DND-41 (cell line): ENCODE data around the gene DYNLT4.

Source experiments
- ATAC-seq: fragments of 200-7000 bp; cut with Tn5 transposase; 3 replicates; pipeline ENCODE4 v1.9.1; 2021; ENCODE audit warnings: low read depth; ENCODE audit not compliant: insufficient read depth
- DNase-seq: peaks from one replicate; pipeline ENCODE4 v3.0.0-alpha.2; 2020
- H2AFZ ChIP-seq: 2 replicates; pipeline ENCODE4 v1.6.0; 2012; ENCODE audit warnings: low read depth, low read length
- H3K27ac ChIP-seq: 2 replicates; pipeline ENCODE4 v1.5.1; 2012; ENCODE audit warnings: low read length, inconsistent platforms
- H3K27me3 ChIP-seq: fragments of 200-600 bp; sonication (generic); 2 replicates; pipeline ENCODE4 v1.6.0; 2012; ENCODE audit warnings: low read length, mild to moderate bottlenecking, inconsistent platforms; ENCODE audit not compliant: insufficient read depth, poor library complexity
- H3K36me3 ChIP-seq: 2 replicates; pipeline ENCODE4 v1.5.1; 2012; ENCODE audit warnings: low read length, inconsistent platforms; ENCODE audit not compliant: insufficient read depth
- H3K4me1 ChIP-seq: 2 replicates; pipeline ENCODE4 v1.5.1; 2012; ENCODE audit warnings: mild to moderate bottlenecking, low read length; ENCODE audit not compliant: insufficient read depth
- H3K4me2 ChIP-seq: 2 replicates; pipeline ENCODE4 v1.6.0; 2012; ENCODE audit warnings: mild to moderate bottlenecking, moderate library complexity, low read length, inconsistent platforms; ENCODE audit not compliant: insufficient read depth
- H3K4me3 ChIP-seq, 2 experiments: fragments of 200-600 bp in 1 of 2; shearing (Covaris generic) in 1 of 2; 2 replicates each; pipeline ENCODE4 v1.5.1; 2012 to 2016; ENCODE audit warnings: inconsistent platforms in 2 of 2, low read length in 2 of 2, mild to moderate bottlenecking in 2 of 2, low read depth in 1 of 2, moderate library complexity in 1 of 2
- H3K79me2 ChIP-seq: 2 replicates; pipeline ENCODE4 v1.6.0; 2012; ENCODE audit warnings: low read length, inconsistent platforms; ENCODE audit not compliant: insufficient read depth
- H3K9ac ChIP-seq: 2 replicates; pipeline ENCODE4 v1.6.0; 2012; ENCODE audit warnings: low read depth, mild to moderate bottlenecking, inconsistent platforms, low read length, moderate library complexity
- H3K9me3 ChIP-seq: 2 replicates; pipeline ENCODE4 v1.5.1; 2012; ENCODE audit warnings: low read length, moderate library complexity, mild to moderate bottlenecking, inconsistent platforms; ENCODE audit not compliant: insufficient read depth, severe bottlenecking
- H4K20me1 ChIP-seq: 2 replicates; pipeline ENCODE4 v1.6.0; 2012; ENCODE audit warnings: low read length; ENCODE audit not compliant: insufficient read depth
- EZH2 ChIP-seq: IDR thresholded peaks from 3 replicates; pipeline ENCODE4 v1.6.1; 2012; ENCODE audit warnings: borderline replicate concordance, low read depth, mild to moderate bottlenecking, moderate library complexity, low read length, inconsistent platforms; ENCODE audit not compliant: severe bottlenecking
- TF ChIP-seq, protein P1 (sequence below): IDR thresholded peaks from 2 replicates; pipeline ENCODE4 v1.5.1; 2012; ENCODE audit warnings: borderline replicate concordance, low read length, moderate library complexity, mild to moderate bottlenecking; ENCODE audit not compliant: poor library complexity, severe bottlenecking; ENCODE audit errors: extremely low read depth

The DYNLT4 gene

DNA sequence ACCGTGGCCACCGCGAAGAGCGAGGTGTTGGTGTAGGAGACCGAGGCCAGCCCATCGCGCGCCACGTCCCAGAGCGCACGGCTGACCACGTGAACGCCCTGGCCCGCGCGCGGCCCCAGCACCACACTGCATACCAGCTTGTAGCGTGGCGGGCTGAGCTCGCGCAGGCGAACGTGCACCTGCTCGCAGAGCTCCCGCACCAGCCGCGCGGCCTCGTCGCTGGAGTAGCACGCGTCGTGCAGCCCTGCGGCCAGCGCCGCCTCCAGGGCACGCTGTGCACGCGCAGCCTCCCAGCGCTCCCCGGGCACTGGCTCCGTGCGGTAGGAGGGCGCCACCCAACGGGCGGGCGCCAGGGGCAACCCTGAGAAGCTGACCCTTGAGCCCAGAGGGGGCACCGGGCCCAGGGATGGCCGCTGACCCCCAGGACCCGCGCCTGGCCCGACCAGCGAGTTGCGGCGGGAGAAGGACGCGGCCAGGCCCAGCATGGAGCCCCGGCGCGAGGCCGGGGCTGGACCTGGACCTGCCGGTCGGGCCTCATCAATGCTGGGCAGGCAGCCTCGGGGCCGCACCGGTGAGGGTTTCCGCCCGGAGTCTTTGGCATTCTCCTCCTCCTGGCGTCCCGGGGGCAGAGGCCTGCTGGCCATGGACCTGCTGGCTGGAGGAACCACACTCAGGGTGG is 987 bp downstream of the DYNLT4 start:
- TF ChIP-seq, protein P1, sequence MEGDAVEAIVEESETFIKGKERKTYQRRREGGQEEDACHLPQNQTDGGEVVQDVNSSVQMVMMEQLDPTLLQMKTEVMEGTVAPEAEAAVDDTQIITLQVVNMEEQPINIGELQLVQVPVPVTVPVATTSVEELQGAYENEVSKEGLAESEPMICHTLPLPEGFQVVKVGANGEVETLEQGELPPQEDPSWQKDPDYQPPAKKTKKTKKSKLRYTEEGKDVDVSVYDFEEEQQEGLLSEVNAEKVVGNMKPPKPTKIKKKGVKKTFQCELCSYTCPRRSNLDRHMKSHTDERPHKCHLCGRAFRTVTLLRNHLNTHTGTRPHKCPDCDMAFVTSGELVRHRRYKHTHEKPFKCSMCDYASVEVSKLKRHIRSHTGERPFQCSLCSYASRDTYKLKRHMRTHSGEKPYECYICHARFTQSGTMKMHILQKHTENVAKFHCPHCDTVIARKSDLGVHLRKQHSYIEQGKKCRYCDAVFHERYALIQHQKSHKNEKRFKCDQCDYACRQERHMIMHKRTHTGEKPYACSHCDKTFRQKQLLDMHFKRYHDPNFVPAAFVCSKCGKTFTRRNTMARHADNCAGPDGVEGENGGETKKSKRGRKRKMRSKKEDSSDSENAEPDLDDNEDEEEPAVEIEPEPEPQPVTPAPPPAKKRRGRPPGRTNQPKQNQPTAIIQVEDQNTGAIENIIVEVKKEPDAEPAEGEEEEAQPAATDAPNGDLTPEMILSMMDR: no peak
- TF ChIP-seq EZH2: no peak
- no peak overlapping the region for H3K27ac ChIP-seq

DNA sequence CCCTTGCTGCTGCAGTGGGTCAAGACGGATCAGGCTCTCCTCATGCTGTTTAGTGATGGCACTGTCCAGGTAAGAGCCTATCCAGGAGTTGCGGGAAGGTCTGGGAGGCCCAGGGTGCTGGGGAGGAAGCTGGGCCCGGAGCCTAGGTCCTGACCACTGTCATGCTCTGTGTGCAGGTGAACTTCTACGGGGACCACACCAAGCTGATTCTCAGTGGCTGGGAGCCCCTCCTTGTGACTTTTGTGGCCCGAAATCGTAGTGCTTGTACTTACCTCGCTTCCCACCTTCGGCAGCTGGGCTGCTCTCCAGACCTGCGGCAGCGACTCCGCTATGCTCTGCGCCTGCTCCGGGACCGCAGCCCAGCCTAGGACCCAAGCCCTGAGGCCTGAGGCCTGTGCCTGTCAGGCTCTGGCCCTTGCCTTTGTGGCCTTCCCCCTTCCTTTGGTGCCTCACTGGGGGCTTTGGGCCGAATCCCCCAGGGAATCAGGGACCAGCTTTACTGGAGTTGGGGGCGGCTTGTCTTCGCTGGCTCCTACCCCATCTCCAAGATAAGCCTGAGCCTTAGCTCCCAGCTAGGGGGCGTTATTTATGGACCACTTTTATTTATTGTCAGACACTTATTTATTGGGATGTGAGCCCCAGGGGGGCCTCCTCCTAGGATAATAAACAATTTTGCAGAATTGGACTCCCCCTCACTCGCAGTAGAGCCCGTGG is 1.7 kb downstream of the DYNLT4 start:
- H3K4me1 ChIP-seq: peaks cover 49% of the 10 kb centered on the region
- no peak for ATAC-seq
- H3K4me3 ChIP-seq: no peak overlapping the region
- H3K36me3 ChIP-seq: peaks cover 41% of the 10 kb centered on the region
- no peak overlapping the region for H2AFZ ChIP-seq
- H3K27ac ChIP-seq: no peak overlapping the region
- no peak overlapping the region for H3K9ac ChIP-seq
- no peaks in the 10 kb centered on the region for H3K9me3 ChIP-seq
- TF ChIP-seq, protein P1: no peak
- no peak for TF ChIP-seq EZH2
- H4K20me1 ChIP-seq: no peaks in the 10 kb centered on the region
- H3K79me2 ChIP-seq: no peaks in the 10 kb centered on the region
- DNase-seq: no peak
- no peaks in the 10 kb centered on the region for H3K27me3 ChIP-seq
- H3K4me2 ChIP-seq: no peak overlapping the region

More for the DNA sequence above, 987 bp downstream of the DYNLT4 start:
- DNase-seq: no peak
- H3K36me3 ChIP-seq: peaks cover 41% of the 10 kb centered on the region
- no peaks in the 10 kb centered on the region for H4K20me1 ChIP-seq
- no peak overlapping the region for H3K4me2 ChIP-seq
- no peak overlapping the region for H2AFZ ChIP-seq
- peaks cover 45% of the 10 kb centered on the region for H3K4me1 ChIP-seq
- ATAC-seq: no peak
- H3K9ac ChIP-seq: no peak overlapping the region
- H3K27me3 ChIP-seq: no peaks in the 10 kb centered on the region
- no peak overlapping the region for H3K4me3 ChIP-seq
- no peaks in the 10 kb centered on the region for H3K79me2 ChIP-seq
- H3K9me3 ChIP-seq: no peaks in the 10 kb centered on the region

DNA sequence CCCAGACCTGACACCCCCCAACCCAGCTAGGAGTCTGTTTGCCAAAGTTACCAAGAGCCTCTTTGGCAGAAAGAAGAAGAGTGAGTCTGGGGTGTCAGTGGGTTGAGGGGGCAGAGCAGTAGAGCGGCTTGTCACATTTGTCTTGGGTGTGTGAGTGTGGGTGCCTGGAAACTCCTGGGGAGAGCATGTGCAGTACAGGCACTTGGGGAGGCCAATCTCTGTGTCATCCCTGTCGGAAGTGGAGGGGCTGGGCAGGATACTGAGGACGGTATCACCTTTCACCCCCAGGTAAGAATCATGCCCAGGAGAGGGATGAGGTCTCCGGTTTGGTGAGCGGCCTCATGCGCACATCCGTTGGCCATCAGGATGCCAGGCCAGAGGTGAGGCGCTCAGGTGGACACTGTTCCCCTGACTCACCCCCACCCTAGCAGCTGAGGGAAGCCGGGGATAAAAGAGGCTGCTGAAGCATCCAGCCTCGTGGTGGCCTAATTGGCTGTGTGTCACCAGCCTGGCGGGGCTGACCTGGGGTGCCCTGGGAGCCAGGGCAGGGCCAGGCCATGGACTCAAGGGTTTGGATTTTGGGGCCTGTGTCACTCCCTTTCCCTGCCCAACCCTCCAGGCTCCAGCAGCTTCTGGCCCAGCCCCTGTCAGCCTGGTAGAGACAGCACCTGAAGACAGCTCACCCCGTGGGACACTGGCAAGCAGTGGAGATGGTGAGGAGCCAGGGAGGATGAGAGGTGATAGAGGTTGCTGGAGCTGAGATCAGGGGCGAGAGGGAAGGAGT is 3.6 kb downstream of the DYNLT4 start:
- Histone ChIP-seq H3K4me3 (no peak overlapping the region), H4K20me1 (no peaks in the 10 kb centered on the region), H3K9me3 (no peaks in the 10 kb centered on the region), H3K9ac (no peak overlapping the region), H2AFZ (no peak overlapping the region), H3K79me2 (no peaks in the 10 kb centered on the region), H3K27me3 (no peaks in the 10 kb centered on the region), H3K4me2 (no peak overlapping the region), H3K4me1 (peaks cover 41% of the 10 kb centered on the region), H3K36me3 (peaks cover 41% of the 10 kb centered on the region), H3K27ac (no peak overlapping the region)
- ATAC-seq (no peak), DNase-seq (no peak)
- TF ChIP-seq, protein P1: no peak
- TF ChIP-seq EZH2: no peak
